AG08395 (cell line): ENCODE data around the gene FBXL7.

Experiments used
- DNase-seq: peaks from one replicate; pipeline ENCODE4 v3.0.0; 2012; ENCODE audit warnings: mixed read lengths, low spot score

Gene FBXL7

GRCh38 chr5:15715967-15716366, 216.0 kb downstream of the FBXL7 start:
- no peak for DNase-seq

GRCh38 chr5:15717001-15717400, 217.0 kb downstream of the FBXL7 start:
- no peak for DNase-seq

GRCh38 chr5:15718421-15719179, 218.6 kb downstream of the FBXL7 start:
- DNase-seq = no peak

GRCh38 chr5:15719784-15720183, 219.8 kb downstream of the FBXL7 start:
- no peak for DNase-seq

- no peak for DNase-seq
Observed at GRCh38 chr5:15720515-15720914, 220.5 kb downstream of the FBXL7 start.

DNA sequence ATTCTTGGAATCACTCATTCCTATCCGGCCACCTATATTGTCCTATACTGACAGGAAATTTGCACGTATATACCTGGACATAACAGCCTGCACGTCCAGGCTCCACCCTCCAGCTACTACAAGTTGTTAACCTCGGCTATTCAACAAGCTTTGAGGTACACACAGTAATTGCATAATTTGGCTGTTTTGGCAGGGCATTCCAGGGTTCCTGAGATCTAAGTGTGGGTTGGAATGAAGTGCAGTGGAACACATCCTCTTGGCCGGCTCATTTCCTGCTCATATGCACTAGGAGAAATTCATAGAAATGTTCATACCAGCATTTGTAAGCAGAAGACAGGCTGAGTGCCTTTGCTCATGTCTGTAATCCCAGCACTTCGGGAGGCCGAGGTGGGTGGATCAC, 222.3 kb downstream of the FBXL7 start:
- DNase-seq = no peak

- DNase-seq = no peak
Observed at GRCh38 chr5:15727375-15727774, 227.4 kb downstream of the FBXL7 start.

- DNase-seq = no peak
Observed at GRCh38 chr5:15728811-15729210, 228.8 kb downstream of the FBXL7 start.

- no peak for DNase-seq
Observed at GRCh38 chr5:15731699-15732098, 231.7 kb downstream of the FBXL7 start.

GRCh38 chr5:15734058-15734457, 234.1 kb downstream of the FBXL7 start:
- DNase-seq = no peak

DNA sequence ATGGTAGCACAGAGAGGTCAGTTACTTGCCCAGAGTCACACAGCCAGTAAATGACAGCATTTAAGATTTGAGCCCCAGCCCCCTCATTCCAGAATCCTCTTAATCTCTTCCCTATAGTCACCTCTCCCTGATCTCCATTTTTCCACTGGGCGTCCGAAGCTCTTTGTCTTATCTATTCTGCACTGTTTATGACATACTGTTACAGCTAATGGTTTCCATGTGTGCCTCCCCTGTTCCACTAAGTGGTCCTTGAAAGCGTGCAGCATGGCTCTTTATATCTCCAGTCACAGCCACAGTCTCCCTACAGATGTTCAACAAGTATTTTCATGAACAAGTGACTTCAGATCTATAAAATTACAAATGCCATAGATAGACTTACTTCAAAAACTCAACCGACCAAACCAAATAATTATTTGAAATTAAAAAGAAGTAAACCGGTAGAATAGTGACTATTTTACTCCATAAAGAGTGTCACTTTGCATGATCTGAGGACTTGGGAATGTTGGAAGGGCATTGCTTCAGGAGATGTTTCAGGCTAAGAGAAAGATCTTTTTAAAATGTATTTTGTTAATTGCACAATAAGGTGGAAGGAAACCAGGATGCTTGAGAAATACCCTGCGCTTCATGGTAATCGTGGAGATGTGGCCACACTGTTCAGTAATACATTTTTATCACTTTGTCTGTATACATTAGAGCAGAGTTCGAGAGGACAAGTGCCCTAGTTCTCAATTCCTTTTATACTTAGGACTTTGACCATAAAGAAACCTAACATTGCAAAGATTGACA, 237.2 kb downstream of the FBXL7 start:
- DNase-seq = peak; percentile 43

GRCh38 chr5:15737871-15738664, 238.1 kb downstream of the FBXL7 start:
- DNase-seq = peak; percentile 28

GRCh38 chr5:15740383-15740782, 240.4 kb downstream of the FBXL7 start:
- no peak for DNase-seq

- no peak for DNase-seq
Observed at GRCh38 chr5:15741591-15741990, 241.6 kb downstream of the FBXL7 start.

DNA sequence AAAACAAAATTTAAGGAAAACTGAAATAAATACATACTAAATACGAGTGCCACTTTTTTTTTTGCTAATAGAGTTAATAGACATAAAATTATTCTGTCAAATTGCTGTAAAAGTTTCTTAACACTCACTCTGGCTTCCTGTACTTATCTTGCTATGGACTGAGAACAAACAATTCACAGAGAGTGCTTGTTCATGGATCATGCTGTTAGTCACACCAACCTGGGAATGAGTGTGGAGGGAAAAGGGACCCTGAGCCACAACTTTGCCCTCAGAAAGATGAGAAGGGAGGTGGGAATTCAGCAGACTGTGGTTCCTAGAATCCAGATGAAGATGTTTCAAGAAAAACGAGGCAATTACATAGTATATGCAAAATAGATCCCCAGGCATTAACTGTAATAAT, 246.9 kb downstream of the FBXL7 start:
- no peak for DNase-seq

DNA sequence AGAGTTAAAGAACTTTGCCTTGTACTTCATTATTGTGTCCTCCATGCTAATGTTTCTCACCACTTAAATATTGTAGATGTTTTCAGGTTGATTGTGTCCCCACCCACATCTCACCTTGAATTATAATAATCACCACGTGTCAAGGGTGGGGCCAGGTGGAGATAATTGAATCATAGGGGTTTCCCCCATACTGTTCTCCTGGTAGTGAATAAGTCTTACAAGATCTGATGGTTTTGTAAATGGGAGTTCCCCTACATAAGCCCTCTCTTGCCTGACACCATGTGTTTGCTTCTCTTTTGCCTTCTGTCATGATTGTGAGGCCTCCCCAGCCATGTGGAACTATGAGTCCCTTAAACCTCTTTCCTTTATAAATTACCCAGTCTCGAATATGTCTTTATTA, 248.3 kb downstream of the FBXL7 start:
- no peak for DNase-seq

- DNase-seq = peak; percentile 41
Observed at GRCh38 chr5:15752663-15753285, 252.8 kb downstream of the FBXL7 start.

GRCh38 chr5:15753752-15754151, 253.8 kb downstream of the FBXL7 start:
- DNase-seq = no peak

- DNase-seq = peak; percentile 62
Observed at GRCh38 chr5:15757103-15757502, 257.1 kb downstream of the FBXL7 start.

DNA sequence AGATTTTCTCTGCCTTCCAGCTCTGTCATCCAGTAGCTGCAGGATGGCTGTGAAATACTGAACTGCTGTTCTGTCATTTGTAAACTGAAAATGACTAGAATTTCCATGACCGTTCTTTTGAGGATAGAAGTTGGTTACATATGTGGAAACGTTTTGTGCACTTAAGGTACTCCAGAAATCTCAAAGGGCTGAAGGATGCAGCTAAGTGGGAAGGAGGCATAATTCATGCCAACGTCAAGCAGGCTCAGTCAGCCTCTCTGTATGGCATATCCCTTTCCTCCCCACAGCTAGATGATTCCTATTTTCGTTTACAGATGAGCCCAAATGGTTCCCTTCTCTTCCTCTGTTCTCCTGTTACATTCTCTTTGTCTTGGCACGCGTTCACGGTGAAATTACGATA, 257.6 kb downstream of the FBXL7 start:
- DNase-seq = peak; percentile 5

DNA sequence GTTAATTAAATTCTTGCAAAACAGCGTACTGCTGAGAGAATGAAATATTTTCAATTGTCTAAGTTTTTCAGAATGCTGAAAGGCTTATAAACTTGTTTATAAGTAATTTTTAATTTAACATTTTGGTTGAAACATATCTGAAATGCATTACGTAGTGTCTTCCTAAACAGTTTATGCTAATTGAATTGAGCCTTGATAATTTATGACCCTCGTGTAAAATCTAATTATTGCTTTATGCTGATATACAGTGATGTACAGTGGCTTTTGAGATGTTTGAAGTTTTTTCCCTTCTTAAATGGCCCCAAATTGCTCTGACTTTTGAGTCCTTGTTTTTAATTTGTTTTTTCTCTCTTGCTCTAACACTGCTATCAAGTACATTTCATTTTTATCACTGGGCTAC, 262.7 kb downstream of the FBXL7 start:
- DNase-seq = no peak

DNA sequence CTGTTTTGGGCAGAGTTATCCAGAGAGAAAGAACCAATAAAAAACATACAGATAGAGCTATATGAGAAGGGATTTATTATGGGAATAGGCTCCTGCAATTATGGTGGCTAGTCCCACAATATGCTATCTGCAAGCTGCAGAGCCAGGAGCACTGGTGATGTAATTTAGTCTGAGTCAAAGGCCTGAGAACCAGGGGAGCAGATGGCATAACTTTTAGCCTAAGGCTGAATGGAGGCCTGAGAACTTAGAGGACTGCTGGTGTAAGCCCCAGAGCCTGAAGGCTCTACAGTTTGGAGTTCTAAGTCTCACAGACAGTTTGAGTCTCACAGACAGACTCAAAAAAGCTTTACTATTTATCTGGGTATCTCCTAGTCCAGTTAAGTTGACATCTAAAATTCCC, 263.8 kb downstream of the FBXL7 start:
- peak; percentile 48 for DNase-seq
